GM18520 (cell line): ENCODE data around the gene SMARCB1.

Source experiments
- ATAC-seq: cut with Tn5 transposase; IDR thresholded peaks from one replicate; pipeline ENCODE4 v1.9.1; 2021; ENCODE audit not compliant: unreplicated experiment

The SMARCB1 gene

DNA sequence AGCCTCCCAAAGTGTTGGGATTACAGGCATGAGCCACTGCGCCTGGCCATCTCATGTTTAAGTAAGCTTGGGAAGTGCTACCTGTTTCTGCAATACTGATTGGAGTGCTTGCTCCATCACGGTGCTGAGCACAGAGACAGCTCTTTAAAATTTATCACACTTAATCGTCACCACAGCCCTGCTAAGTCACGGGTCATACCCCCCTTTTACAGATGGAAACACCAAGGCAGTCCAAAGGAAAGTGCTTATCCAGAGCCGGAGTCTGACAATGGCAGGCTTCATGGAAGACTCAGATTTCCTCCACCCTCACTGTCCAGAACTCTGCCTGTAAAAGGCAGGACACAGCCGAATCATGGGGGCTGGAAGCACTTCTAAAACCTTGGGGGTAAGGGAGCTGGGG lies 26.7 kb upstream of the SMARCB1 start:
- ATAC-seq: no peak

DNA sequence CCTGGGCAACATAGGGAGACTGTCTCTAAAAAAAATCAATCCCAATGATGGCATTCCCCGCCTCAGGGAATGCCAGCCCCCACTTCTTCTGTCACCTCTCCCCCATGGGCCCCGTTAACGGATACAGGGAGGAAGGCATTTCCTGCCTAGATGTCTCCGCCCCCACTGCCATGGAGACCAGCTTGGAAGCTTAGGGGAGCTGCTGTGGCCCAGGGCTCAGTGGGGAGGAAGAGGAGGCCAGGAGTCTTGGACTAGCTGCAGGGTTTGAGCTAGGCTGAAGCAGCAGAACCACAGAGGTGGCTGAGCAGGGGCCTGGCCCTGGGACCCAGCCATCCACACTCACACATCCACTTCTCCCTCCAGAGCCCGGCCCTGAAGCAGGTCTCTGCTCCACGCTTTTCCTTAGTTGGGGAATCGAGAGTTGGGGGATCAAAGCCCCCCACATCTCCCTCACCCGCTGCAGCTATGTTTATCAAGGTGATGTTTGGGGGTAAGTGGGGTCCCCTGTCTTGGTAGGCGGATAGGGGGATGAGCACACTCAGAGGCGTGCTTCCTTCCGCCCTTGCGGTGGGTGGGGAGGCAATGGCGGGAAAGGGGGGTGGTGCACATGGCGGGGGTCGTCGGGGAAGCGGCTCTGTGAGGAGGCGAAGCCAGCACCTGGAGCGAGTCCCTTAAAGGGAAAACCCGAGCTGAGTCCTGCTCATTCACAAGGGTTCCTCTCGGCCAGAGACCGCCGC lies 23.8 kb upstream of the SMARCB1 start, which contains the start of gene C22orf15:
TSS of gene C22orf15 (plus strand) at position 149 of the 737 bp plus-strand sequence. CDS start at position 466, 317 bp downstream.
- no peak for ATAC-seq

DNA sequence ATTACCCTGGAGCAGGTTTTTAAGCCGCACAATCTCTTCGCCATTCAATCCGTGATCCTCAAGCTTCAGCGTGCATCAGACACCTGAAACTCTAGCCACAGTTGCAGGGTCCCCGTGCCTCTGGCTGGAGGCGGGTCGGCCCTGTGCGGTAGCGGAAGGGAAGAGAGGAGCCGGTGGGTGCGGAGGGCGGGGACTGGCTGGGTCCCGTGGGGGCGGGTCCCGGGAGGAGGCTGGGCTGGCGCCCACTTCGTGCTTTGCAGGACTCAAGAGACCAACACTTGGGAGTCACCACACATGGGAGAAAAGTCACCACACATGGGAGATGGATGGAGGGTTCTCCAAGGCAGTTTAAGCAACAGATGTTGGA lies 23.2 kb upstream of the SMARCB1 start:
- ATAC-seq: no peak

DNA sequence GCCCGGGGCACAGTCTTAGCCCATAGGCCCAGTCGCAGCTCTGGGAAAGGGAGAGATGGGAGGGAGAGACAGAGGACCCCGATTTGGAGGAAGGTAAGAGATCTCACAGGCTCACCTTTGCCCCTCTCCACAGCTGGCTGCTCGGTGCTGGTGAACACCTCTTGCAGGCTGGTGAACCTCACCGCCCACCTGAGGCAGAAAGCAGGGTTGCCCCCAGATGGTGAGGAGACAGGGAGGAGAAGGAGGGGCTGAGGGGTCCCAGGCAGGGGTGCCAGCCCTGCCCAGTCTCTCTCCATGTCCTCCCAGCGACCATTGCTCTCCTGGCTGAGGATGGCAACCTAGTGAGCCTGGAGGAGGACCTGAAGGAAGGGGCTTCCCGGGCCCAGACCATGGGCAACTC lies 22.8 kb upstream of the SMARCB1 start:
- ATAC-seq: no peak

DNA sequence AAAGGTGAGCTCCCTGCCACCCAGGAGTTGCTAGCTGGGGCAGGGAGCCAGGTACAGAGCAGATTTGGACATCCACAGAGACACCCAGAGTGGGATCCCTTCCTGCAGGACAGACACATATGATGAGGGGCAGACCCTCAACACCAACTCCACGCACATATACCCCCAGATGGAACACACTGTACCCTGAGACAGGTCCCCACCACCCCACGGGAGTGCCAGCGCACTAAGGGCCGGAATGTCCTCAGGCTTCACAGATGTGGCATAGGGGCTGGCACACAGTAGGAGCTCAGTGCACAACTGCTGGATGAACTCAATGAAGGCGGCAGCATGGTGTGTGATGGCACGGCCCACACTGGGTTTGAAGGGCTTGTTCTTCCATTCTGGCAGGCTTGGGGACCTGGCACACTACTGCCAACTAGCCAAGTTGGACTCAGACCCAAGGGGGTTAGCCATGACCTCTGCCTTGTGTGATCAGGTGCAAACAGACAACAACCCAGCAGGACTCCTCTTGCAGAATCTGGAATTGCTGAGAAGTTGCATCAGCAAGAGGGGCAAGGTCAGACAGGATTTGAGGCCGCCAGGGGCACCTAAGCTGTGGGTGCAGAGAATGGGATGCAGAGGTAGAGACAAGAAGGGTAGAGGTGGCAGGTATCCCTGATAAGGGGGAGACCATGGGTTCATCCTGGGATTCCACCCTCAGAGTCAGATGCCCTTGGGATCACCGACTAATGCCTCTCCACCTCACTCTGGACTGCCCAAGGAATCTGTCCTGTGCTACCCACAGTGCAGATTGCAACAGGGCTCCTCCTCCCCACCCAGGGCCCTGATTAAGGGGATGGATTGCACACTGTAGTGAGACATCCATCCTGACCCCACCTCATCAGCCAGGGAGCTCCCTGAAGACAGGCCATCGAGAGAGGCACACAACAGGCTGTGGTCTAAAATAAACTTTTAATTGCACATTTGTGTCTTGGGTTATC lies 21.6 kb upstream of the SMARCB1 start:
- no peak for ATAC-seq

DNA sequence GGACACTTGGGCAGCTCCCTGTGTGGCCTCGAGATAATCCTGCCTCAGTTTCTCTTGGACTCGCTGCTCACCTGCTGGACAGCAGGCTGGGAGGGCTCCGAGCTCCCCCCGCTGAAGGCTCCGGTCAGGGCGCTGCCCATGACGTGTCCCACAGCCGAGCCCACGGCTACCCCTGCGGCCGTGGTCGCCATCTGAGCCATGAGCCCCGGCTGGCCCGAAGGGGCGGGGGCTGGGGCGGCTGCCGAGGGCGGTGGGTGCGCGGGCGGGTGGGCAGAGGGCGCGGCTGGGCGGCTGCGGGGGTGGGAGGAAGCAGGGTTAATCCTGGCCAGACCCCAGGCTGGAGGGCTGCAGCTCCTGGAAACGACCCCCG lies 19.5 kb upstream of the SMARCB1 start:
- ATAC-seq: no peak

DNA sequence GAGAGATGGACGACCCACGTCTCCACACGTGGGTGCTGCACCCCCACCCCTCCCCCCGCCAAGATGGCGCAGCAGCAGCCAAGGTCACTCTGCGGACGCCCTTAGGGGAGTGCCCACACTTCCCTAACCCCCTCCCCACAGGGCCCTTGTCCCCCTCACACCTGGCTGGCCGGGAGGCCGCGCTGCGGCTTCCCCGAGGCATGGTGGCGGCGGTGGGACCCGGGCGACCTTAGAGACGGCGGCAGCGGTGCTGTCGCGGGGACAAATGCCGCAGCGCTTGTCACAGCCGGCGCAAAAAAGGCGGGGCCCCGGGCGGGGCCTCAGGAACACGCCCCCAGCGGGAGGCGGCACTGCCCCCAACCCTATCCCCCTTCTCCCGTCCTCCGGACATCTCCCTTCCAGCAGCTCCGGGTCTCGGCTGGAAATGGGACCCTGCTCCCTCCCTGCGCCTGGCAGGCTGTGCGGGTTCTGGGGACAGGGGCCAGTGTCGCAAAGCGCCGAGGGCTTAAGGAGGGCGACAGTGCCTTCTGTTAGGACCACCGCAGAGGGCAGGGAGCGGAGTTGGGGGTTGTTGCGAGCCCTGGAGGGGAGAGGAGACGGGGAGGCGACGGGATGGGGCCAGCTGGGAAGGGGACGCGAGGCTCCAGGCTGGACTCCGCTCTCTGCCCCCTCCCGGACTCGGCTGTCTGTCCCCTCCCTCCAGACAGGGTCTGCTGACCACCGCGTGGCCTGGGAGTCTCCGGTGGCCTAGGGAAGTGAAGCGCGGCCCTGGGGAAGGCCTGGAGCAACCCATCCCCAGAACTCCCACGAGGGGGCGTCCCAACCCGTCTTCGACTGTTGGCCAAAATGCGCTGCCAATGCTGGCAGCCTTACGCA lies 18.9 kb upstream of the SMARCB1 start, which contains the start of gene CHCHD10:
TSS of gene CHCHD10 (minus strand) at position 300 of the 876 bp plus-strand sequence. CDS start at position 202, 98 bp downstream.
- no peak for ATAC-seq

DNA sequence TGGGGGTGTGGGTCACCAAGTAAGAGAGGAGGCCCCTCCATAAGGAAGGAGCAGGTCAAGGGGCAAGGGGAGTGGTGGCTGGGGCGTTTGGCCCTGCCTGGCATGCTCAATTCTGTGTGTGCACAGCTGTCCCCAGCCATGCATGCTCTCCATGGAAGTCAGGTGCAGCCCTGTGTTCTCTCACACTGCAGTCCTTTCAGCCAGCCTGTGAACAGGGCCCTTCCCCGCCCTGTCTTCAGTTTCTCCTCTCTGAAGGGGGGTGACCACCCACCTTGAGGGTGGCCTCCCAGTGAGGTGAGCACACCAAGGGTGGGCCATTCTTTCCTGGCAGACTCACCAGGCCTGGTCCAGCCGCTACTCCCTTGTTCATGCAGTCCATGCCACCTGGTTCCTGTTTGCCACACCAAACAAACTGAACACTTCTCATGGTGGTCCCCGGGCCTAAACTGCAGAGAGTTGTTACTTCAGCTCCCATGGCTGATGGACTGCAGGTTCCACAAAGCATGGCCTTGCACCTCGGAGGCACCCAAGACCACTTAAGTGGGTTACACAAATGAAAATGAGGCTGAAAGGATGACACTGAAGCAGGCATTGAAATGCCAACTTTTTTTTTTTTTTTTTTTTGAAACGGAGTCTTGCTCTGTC lies 17.3 kb upstream of the SMARCB1 start:
- ATAC-seq: no peak

DNA sequence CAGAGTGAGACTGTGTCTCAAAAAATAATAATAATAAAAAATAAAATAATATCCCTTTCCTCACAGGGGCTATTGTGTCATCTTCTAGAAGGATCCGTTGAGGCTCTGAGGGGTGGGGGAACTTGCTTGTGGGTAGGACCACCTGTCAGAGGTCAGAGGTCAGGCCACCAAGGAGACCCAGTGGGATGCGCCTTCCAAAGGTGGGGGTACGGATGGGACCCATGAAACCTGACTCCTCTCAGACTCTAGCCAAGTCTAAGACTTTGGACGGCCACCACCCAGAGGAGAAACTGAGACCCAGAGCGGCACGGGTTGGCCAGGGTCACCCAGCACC lies 14.5 kb upstream of the SMARCB1 start:
- no peak for ATAC-seq

DNA sequence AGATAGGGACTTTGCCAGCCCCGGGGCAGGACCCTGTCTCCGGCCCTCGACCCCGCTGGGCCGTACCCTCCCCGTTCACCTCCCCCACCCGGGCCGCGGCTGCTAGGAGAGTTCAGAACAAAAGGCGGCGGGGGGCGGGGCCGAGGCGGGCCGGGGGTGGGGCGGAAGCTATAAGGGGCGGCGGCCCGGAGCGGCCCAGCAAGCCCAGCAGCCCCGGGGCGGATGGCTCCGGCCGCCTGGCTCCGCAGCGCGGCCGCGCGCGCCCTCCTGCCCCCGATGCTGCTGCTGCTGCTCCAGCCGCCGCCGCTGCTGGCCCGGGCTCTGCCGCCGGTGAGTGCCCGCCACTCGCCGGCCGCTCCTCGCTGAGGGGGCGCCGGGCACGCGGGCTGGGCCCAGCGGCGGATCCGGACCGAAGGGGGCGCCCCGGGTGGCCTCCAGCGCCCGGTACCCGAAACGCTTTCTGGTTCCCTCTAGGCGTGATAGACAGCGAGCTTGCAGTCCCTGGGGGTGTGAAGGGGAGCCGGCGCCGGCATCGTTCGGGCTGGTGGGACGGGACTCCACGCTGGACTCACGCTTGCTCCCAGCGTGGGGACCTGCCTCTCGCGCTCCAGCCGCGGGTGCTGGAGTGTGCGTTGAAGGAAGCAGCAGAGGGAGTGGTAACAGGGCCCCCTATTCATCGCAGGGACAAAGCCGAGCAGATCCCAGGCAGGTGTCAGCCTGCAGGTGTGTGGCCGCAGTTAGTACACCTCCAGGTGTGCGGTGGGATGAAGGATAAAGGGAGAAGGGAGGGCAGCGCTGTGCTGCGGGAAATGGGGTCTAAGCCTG lies 13.9 kb upstream of the SMARCB1 start, which contains the start of gene MMP11:
TSS of gene MMP11 (plus strand) at position 201 of the 825 bp plus-strand sequence. CDS start at position 223, 22 bp downstream.
- ATAC-seq: no peak

DNA sequence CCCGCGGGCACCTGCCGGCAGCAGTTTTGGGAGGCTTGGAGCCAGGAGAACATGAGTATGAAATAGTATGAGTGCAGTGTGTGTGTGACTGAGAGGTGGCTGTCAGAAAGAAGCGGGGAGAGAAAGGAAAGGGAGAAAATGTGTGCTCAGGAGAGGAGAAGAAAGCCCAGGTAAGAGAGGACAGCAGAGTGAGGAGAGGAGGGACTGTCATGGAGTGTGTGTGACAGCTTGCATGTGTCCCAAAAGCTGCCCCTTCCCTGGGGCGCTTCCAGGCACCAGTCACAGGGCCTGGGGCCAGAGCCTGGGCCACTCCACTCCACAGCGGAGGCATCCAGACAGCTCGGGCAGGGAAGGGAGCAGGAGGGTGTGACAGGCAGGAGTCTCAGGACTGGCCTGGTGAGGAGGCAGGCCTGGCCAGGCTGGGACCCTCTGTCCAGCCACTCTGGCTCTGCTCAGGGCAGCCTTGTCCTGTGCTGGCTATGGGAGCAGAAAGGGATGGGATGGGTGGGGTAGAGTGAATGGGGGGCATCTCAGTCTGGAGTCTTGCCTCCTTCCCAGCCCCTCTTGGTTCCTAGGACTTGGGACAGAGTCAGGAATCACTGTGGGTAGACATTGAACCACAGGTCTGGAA lies 13.2 kb upstream of the SMARCB1 start:
- no peak for ATAC-seq

DNA sequence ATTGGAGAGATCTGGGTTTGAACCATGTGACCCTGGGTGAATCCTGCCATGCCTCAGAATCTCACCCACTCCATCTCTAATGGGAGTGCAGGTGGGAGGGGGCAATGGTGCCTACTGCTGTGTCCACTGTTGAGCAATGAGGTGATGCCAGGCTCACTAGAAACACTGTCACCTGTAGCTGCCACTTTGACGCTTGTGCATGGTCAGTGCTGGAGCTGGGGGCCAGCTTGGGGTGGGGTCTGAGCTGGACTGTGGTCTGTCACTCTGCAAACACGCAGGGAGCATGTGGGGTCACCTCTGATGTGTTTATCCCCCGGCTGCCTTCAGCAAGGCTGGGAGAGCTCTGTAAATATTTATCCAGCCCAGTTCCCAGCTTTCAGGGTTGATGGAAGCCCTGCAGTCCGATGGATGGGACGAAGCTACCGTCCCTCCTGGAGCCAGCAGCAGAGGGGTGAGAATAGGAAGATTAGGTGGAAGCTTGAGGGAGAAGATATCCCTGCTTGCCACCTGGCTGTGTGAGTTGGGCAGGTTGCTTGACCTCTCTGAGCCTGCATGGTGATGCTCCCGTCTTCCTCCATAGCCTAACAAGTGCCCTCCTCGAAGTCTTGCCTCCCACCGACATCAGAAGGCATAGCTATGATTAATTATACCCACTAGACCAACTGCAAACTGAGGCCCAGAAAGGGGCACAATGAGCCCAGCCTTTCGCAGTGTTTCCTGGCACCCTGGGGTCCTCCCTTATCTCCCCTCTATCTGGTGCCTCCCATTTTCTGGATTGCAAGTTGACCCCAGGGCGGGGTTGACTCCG lies 12.4 kb upstream of the SMARCB1 start:
- no peak for ATAC-seq

DNA sequence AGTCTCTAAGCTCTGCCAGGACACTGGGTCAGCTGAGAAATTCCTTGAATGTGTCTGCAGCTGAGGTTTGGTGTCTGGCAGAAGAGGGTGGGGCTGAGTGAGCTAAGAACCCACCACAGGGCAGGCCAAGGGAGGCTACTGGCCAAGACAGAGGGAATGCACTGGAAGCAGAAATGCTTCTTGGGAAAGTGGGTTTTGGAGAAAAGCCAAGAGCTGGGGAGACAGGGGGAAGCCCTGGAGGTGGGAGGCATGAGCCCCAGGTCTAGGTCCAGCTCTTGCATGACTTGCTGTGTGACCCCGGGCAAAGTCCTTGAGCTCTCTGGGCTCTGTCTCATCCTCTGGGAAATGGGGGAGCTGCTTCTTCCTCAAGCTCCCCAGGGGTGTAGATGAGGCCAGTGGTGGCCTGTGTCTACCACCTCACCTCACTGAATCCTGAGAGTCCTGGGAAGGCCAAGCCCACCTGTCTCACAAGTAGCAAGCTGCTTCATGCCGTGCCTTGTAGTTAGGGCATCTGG lies 11.8 kb upstream of the SMARCB1 start:
- no peak for ATAC-seq

DNA sequence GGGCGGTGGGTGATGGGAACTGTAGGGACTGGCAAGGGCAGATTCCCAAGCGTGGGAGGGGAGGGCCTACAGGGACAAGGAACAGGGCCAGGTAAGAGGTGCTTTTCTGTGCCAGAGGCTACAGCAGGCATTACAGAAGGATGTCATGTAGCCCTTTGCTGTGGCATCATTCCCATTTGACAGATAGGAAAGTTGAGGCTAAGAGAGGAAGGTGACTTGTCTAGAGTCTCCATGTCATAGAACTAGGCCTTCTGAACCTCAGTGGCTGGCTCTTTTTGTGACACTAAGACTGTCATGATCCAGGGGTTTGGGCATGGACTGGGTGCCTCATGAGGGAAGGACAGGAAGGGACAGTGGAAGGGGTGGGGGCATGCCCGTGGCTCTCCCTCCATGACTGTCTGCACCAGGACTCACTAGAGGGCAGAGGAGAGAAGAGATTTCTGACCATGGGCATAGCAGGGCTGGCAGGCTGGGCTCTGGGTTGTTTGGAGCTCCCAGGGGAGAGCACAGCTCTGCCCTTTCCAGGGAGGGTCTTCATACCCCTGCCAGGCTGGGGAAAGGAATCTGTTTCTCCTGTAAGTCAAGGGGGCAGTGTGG lies 10.9 kb upstream of the SMARCB1 start:
- no peak for ATAC-seq

DNA sequence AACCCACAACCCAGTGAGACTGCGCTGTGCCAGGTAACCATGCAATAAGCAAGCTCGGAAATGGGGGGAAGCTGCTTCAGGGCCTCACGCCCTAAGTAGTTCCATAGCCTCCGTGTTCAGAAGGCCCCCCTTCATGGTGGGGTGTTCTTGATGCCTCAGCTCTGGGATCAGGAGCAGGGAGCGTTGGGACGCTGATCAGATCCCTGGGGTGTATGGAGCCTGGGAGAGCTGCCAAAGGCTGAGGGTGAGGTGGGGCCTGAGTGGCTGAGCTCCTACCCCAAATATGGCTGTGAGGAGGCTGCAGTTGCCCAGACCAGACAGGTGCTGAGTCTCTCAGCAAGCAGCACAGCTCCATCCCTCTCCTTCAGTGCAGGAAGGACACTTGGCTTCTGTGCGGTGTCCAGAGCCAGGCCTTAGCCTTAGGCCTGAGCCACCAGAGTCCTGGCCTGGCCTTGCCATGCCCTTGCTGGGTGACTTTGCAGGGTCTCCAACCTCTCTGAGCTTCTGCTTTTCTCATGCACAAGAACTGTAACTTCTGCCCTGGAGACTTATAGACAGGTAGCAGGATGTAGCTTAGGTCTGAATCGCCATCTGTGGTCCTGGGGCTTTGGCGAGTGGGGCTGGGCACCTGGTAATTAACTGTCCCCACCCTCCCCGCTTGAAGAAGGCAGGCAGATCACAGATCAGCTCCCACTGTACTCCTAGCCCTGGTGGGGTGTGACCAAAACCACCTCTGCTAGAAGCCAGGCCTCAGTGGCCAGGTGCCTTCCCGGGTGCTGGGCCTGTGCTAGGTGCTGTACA lies 8.8 kb upstream of the SMARCB1 start:
- no peak for ATAC-seq

DNA sequence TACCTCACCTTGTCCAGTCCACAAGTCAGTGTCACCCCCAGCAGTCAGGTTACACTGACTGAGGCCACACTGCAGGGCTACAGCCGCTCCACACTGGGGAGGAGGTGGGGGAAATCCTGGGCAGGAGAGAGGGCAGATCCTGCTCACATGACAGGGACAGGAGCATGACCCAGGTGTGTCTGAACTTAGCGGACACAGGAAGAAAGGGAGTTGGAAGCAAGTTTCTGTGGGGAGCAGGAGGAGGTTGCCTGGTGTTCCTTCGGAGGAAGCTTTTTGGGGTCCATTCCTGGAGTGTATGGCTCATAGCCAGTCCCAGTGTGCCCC lies 8.2 kb upstream of the SMARCB1 start:
- no peak for ATAC-seq

DNA sequence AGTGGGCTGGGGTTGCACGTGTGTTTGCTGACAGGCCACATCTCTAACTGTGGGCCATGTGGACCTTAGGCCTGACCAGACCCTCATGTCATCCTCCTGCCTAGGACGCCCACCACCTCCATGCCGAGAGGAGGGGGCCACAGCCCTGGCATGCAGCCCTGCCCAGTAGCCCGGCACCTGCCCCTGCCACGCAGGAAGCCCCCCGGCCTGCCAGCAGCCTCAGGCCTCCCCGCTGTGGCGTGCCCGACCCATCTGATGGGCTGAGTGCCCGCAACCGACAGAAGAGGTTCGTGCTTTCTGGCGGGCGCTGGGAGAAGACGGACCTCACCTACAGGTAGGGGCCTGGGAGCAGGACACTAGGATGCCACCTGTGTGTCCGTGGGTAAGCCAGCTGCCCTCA lies 7.7 kb upstream of the SMARCB1 start:
- no peak for ATAC-seq
